VCaP (cell line): ENCODE results near the gene FAM219A.
A peak's percentile ranks its signal among the peaks of the same experiment; 100 is the strongest.

Source experiments
- H3K27ac ChIP-seq: fragments of 450-650 bp; 2 replicates; pipeline ENCODE4 v1.5.1; 2017
- TF ChIP-seq, protein P1 (sequence below): fragments of 450-650 bp; conservative IDR thresholded peaks from 2 replicates; pipeline ENCODE4 v1.5.1; 2017; ENCODE audit warnings: mild to moderate bottlenecking, moderate library complexity

The FAM219A gene

DNA sequence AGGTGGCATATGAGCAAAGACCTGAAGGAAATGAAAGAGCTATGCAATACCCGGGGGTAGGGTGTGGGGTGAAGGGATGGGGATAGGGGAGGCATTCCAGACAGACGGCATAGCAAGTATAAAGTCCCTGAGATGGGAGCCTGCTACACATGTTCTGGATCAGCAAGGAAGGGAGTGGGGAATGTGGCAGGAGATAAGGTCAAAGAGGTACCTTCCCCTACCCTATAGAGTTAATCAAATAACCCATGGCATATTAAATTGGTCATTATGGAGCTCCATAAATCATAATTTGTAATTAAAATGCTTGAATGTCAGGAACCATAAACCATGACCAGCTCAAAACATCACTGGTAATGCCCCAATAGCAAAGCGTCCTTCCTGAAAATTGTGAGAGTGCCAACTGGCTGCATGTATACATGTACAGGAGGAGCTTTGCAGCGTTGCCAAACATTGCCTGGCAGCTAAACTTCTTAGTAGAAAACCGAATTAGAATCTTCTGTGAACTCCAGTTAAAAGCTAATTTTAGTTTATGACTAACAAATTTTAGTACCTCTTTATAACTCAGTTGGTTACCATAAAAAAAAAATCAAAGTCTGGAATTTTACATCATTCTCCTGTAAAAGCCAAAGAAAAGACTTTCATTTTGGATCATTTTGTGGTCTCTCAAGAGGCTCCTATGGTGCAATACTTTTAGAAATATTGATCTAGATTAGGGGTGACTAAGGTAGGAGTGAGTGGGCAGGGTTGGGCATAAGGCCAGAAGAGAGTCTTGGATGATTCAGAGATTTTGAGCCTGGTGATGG is 4.9 kb upstream of the FAM219A start:
- H3K27ac ChIP-seq = no peak overlapping the region
- TF ChIP-seq, protein P1, sequence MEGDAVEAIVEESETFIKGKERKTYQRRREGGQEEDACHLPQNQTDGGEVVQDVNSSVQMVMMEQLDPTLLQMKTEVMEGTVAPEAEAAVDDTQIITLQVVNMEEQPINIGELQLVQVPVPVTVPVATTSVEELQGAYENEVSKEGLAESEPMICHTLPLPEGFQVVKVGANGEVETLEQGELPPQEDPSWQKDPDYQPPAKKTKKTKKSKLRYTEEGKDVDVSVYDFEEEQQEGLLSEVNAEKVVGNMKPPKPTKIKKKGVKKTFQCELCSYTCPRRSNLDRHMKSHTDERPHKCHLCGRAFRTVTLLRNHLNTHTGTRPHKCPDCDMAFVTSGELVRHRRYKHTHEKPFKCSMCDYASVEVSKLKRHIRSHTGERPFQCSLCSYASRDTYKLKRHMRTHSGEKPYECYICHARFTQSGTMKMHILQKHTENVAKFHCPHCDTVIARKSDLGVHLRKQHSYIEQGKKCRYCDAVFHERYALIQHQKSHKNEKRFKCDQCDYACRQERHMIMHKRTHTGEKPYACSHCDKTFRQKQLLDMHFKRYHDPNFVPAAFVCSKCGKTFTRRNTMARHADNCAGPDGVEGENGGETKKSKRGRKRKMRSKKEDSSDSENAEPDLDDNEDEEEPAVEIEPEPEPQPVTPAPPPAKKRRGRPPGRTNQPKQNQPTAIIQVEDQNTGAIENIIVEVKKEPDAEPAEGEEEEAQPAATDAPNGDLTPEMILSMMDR = no peak

DNA sequence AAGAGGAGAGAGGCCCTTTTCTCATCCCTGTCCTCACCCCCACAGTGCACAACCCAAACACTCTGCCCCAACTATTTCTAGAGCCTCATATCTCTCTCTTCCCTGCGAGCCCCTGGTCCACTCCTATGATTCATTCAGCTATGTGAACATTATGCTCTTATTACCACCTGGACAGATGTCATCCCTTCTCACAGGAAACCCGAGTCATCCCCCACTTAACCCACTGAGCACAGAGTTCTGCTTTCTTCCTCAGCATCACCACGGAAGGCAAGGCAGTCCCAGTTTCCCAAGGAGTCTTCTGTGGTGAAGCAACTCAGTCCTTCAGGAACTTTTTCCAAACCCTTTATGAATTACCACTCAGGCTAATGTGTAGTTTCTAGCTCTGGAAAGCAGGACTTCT is 1.6 kb upstream of the FAM219A start:
- H3K27ac ChIP-seq = no peak overlapping the region
- TF ChIP-seq, protein P1 = no peak

DNA sequence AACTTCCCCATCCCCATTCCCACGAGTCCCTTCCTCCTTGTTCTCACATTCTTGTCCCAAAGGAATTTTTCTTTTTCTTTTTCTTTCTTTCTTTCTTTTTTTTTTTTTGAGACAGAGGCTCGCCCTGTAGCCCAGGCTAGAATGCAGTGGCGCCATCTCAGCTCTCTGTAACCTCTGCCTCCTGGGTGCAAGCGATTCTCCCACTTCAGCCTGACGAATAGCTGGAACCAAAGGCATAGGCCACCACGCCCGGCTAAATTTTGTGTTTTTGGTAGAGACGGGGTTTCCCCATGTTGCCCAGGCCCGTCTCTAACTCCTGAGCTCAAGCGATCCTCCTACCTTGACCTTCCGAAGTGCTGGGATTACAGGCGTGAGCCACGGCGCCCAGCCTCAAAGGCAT is 986 bp upstream of the FAM219A start:
- H3K27ac ChIP-seq = no peak overlapping the region
- TF ChIP-seq, protein P1 = no peak

DNA sequence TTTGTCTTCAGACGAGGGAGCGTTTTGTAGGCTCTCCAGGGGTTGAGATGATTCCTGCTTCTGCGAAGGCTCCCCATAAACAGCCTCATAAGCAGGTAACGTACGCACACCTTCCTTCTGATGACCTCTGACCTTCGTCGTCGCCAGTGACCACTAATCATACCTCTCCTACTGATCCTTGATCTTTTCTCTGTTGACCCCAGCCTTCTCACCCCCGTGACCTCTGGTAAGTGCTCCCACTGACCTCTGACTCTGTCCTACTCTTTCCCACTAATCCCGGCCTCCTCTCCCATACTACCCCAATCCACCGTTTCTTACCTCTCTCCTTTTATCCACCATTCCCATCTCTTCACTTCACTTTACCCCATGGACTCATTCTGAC is 580 bp upstream of the FAM219A start:
- TF ChIP-seq, protein P1 = no peak
- peak overlapping the region; percentile 84; the same call in 1 of the 2 replicates for H3K27ac ChIP-seq

DNA sequence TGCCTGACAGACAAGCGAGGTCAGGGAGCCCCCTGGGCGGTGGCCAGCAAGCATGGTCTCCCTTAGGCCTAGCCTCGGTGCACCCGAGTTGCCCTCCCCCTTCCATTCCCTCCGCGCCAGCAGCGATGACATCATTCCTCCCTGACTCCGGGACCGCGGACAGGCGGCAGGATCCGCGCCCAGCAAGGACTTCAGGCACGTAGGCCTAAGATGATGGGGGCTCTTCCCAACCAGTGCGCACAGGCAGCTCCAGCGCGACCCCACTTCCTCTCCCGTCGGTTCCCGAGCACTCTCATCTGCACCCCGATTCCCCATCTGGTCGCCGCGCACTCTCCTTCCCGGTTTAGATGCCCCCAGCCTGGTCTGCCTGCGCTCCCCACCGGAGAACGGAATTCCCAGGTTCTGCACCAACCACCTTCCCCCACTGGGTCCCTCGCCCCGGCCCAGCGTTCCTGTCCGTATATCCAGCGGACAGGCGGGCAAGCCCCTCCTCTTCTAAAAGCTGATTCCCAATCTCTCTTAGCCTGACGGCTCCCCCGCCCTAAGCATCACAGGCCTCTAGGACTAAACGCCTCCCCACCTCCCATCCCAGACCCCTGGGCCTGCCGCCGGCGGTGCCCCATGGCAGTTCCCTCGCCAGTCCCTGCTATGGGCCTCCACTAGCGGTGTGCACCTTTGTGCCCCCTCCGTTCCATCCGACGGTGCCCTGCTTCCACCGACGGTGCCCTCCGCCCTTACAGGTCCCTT is 931 bp downstream of the FAM219A start:
- H3K27ac ChIP-seq = peak overlapping the region; percentile 84
- TF ChIP-seq, protein P1 = no peak

DNA sequence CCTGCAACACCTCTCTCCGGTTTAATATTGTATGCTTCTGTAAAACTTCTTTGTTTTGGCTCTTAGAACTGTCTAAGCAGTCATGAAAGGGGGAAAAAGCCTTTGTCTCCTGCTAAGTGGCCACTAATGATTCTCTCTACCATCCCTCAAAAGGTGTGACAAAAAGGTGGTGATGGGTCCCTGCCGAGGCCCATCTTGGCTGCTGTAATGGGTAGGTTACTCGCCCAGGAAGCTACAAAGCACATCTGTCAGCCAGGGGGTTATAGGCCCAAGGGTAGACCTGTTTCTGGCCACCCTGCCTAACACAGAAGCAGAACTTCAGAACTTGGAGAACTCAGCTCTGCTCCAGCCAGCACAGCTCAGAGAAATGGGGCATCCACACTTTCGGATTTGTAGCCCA is 1.6 kb downstream of the FAM219A start:
- TF ChIP-seq, protein P1 = no peak
- H3K27ac ChIP-seq = peak overlapping the region; percentile 84

DNA sequence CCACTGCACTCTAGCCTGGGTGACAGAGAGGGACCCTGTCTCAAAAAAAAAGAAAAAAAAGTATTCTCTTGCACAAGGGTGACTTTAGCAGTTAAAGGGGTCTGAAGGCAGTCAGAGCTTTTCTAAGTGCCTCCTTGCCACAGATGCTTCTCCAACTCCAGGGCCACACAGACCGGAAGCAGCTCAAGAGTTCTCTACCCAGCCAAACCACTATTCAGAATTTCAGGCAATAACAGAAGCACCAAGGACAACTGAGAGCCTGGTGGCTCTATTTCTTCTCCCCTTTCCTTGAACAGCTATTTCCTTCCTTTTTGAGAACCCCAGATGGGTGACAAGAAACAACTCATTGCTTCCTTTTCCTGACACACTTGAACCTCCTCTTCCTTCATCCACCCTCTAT is 2.2 kb downstream of the FAM219A start:
- peak overlapping the region; percentile 84 for H3K27ac ChIP-seq
- TF ChIP-seq, protein P1 = no peak
